NCI-H2029 (cell line): ENCODE results near the gene RNF111.
"Not testable (repeated sequence)": the region's sequence is repeated elsewhere in the genome, so short reads cannot be mapped to it uniquely, and the experiment has no call there.

ENCODE experiments used
- DNase-seq: peaks from one replicate; lab custom pipeline; 2025; lab: John Stamatoyannopoulos, UW

RNF111 gene

GRCh38 chr15:59000251-59000650 is 12.8 kb downstream of the RNF111 start:
- not testable (repeated sequence) for DNase-seq

GRCh38 chr15:59001946-59002345 is 14.5 kb downstream of the RNF111 start:
- no peak for DNase-seq

GRCh38 chr15:59002418-59002859 is 15.0 kb downstream of the RNF111 start:
- DNase-seq: no peak

GRCh38 chr15:59005579-59005978 is 18.1 kb downstream of the RNF111 start:
- DNase-seq: no peak

GRCh38 chr15:59008086-59008485 is 20.6 kb downstream of the RNF111 start:
- DNase-seq: no peak

GRCh38 chr15:59011262-59011952 is 23.9 kb downstream of the RNF111 start:
- DNase-seq: no peak

- DNase-seq: no peak
These were observed 25.9 kb downstream of the RNF111 start for GRCh38 chr15:59013246-59013873.

GRCh38 chr15:59014068-59014467 is 26.6 kb downstream of the RNF111 start:
- DNase-seq: no peak

GRCh38 chr15:59017449-59017848 is 30.0 kb downstream of the RNF111 start:
- DNase-seq: no peak

- DNase-seq: no peak
These were observed 31.4 kb downstream of the RNF111 start for GRCh38 chr15:59018833-59019232.

GRCh38 chr15:59020322-59020721 is 32.9 kb downstream of the RNF111 start:
- no peak for DNase-seq

GRCh38 chr15:59022188-59022587 is 34.7 kb downstream of the RNF111 start:
- no peak for DNase-seq

- DNase-seq: no peak
These were observed 38.7 kb downstream of the RNF111 start for GRCh38 chr15:59026207-59026606.

- DNase-seq: no peak
These were observed 41.0 kb downstream of the RNF111 start for GRCh38 chr15:59028387-59028955.

GRCh38 chr15:59029554-59029953 is 42.1 kb downstream of the RNF111 start:
- no peak for DNase-seq

GRCh38 chr15:59035201-59035600 is 47.7 kb downstream of the RNF111 start:
- DNase-seq: no peak

GRCh38 chr15:59039225-59039624 is 51.8 kb downstream of the RNF111 start:
- no peak for DNase-seq

GRCh38 chr15:59042041-59042440 is 54.6 kb downstream of the RNF111 start:
- DNase-seq: no peak

GRCh38 chr15:59048897-59049296 is 61.4 kb downstream of the RNF111 start:
- no peak for DNase-seq

- no peak for DNase-seq
These were observed 64.7 kb downstream of the RNF111 start for GRCh38 chr15:59051873-59052861.

GRCh38 chr15:59052915-59053407 is 65.5 kb downstream of the RNF111 start:
- DNase-seq: no peak

- DNase-seq: no peak
These were observed 66.0 kb downstream of the RNF111 start for GRCh38 chr15:59053482-59053881.
